Esophagus squamous epithelium (tissue), 5 donors: ENCODE measurements around the gene KIF18B. TPM values are rescaled to one million over a fixed set of nuclear protein-coding genes. Genes with fewer than 3 reads are reported as not detected.

Source experiments
- DNase-seq: peaks from one replicate; lab custom pipeline; 2025; lab: John Stamatoyannopoulos, UW
- H3K27ac ChIP-seq, 4 donors: fragments of 200-600 bp; sonication (generic); one replicate each; pipeline ENCODE4 v1.5.1; 2016 to 2019; ENCODE audit warnings: mild to moderate bottlenecking in 1 of 4
- H3K27me3 ChIP-seq, 4 donors: fragments of 200-600 bp; sonication (generic); 1 replicate in 3 of 4; 2 replicates in 1 of 4; pipeline versions ENCODE4 v1.5.1 to v1.6.0; 2017 to 2021; ENCODE audit warnings: antibody characterized with exemption in 1 of 4
- H3K36me3 ChIP-seq, 3 donors: fragments of 200-600 bp; sonication (generic); one replicate each; pipeline ENCODE4 v1.5.1; 2016 to 2019
- H3K4me1 ChIP-seq, 3 donors: fragments of 200-600 bp; sonication (generic); one replicate each; pipeline ENCODE4 v1.5.1; 2017 to 2019
- H3K4me3 ChIP-seq, 4 donors: fragments of 200-600 bp; sonication (generic); 1 replicate in 3 of 4; 2 replicates in 1 of 4; pipeline ENCODE4 v1.5.1; 2016 to 2019; ENCODE audit warnings: mild to moderate bottlenecking in 2 of 4, moderate library complexity in 1 of 4
- H3K9me3 ChIP-seq, 3 donors: fragments of 200-600 bp; sonication (generic); one replicate each; pipeline ENCODE4 v1.5.1; 2016 to 2019
- CTCF ChIP-seq, 6 experiments: fragments of 450-650 bp in 4 of 6; fragments of 200-600 bp in 2 of 6; sonication (generic) in 2 of 6; IDR thresholded peaks; one replicate each; pipeline ENCODE4 v1.5.1; 2016 to 2019; ENCODE audit warnings: antibody characterized with exemption in 6 of 6, mild to moderate bottlenecking in 4 of 6, moderate library complexity in 4 of 6
- POLR2A ChIP-seq, 4 donors: fragments of 450-650 bp; IDR thresholded peaks; one replicate each; pipeline ENCODE4 v1.6.1; 2017; ENCODE audit warnings: antibody characterized with exemption in 4 of 4, mild to moderate bottlenecking in 4 of 4, moderate library complexity in 3 of 4
- WGBS, 2 donors: methylation state at CpG; one replicate each; pipeline ENCODE4 v1.1.5; 2018; 5-methylcytosine and 5-hydroxymethylcytosine counted together
- intact Hi-C: fragments of 100-400 bp; cut with DNase I; formaldehyde crosslinking; loops from one replicate; pipeline ENCODE4 v1.15.0; 2022
- total RNA-seq, 4 donors: library from RNA; depleted of rRNA; stranded (reverse); fragments of >200 nt; gene quantifications; one replicate each; pipeline ENCODE4 v1.1.0, GENCODE V29; 2016
- donor health status: DM: yes; HTN: yes; CAD: no.

KIF18B gene
- total RNA-seq, 4 donors from 2014 or later: 3.3 to 11.1 (median 4.8) TPM

- DNase-seq: no peak
- H3K27me3 ChIP-seq: no peaks in the 10 kb centered on the region
- H3K4me3 ChIP-seq: no peak overlapping the region
- H3K9me3 ChIP-seq: no peaks in the 10 kb centered on the region
- intact Hi-C loops: no loop called here
- 83 to 100% methylated on average over 1 of the region's 1 CpG for WGBS, 2 donors
- peaks cover 0 to 6% (median 0%) of the 10 kb centered on the region in 3 donors for H3K4me1 ChIP-seq
- no peak for TF ChIP-seq POLR2A (IDR thresholded peaks at IDR 0.05)
- no peak for TF ChIP-seq CTCF (IDR thresholded peaks at IDR 0.05)
- peaks cover 16 to 87% (median 45%) of the 10 kb centered on the region in 3 donors for H3K36me3 ChIP-seq
- no peak overlapping the region for H3K27ac ChIP-seq
These were observed 60.6 kb downstream of the KIF18B start for GRCh38 chr17:44887016-44887415.

GRCh38 chr17:44884941-44885340 lies 62.6 kb downstream of the KIF18B start:
- WGBS, 2 donors: 91 to 96% methylated on average over 2 of the region's 2 CpGs
- Histone ChIP-seq H3K27ac (no peak overlapping the region), H3K36me3 (peaks cover 18 to 92% (median 55%) of the 10 kb centered on the region in 3 donors), H3K27me3 (no peaks in the 10 kb centered on the region), H3K4me3 (no peak overlapping the region), H3K9me3 (no peaks in the 10 kb centered on the region), H3K4me1 (peaks cover 0 to 6% (median 0%) of the 10 kb centered on the region in 3 donors)
- no peak for DNase-seq
- TF ChIP-seq CTCF (IDR thresholded peaks at IDR 0.05) (no peak), POLR2A (IDR thresholded peaks at IDR 0.05) (no peak)
- intact Hi-C loops: no loop called here

GRCh38 chr17:44881145-44881544 lies 66.4 kb downstream of the KIF18B start:
- intact Hi-C loops: no loop called here
- DNase-seq: no peak
- WGBS, 2 donors: 92 to 94% methylated on average over 4 of the region's 4 CpGs
- H3K27me3 ChIP-seq: no peaks in the 10 kb centered on the region
- no peak overlapping the region for H3K27ac ChIP-seq
- no peaks in the 10 kb centered on the region for H3K9me3 ChIP-seq
- H3K4me1 ChIP-seq: no peaks in the 10 kb centered on the region
- H3K4me3 ChIP-seq: no peak overlapping the region
- TF ChIP-seq CTCF (IDR thresholded peaks at IDR 0.05) (no peak), POLR2A (IDR thresholded peaks at IDR 0.05) (no peak)
- H3K36me3 ChIP-seq: peaks cover 21 to 99% (median 66%) of the 10 kb centered on the region in 3 donors

GRCh38 chr17:44880062-44880461 lies 67.5 kb downstream of the KIF18B start:
- WGBS, 2 donors: 89 to 100% methylated on average over 2 of the region's 2 CpGs
- H3K27me3 ChIP-seq: no peaks in the 10 kb centered on the region
- no peaks in the 10 kb centered on the region for H3K9me3 ChIP-seq
- no peak overlapping the region for H3K27ac ChIP-seq
- no peaks in the 10 kb centered on the region for H3K4me1 ChIP-seq
- no peak overlapping the region for H3K4me3 ChIP-seq
- TF ChIP-seq POLR2A (IDR thresholded peaks at IDR 0.05): no peak
- TF ChIP-seq CTCF (IDR thresholded peaks at IDR 0.05): no peak
- intact Hi-C loops: no loop called here
- peaks cover 32 to 99% (median 59%) of the 10 kb centered on the region in 3 donors for H3K36me3 ChIP-seq
- no peak for DNase-seq

GRCh38 chr17:44879376-44879775 lies 68.2 kb downstream of the KIF18B start:
- intact Hi-C loops: no loop called here
- Histone ChIP-seq H3K27ac (no peak overlapping the region), H3K27me3 (no peaks in the 10 kb centered on the region), H3K4me3 (no peak overlapping the region), H3K4me1 (no peaks in the 10 kb centered on the region), H3K9me3 (no peaks in the 10 kb centered on the region), H3K36me3 (peaks cover 32 to 99% (median 59%) of the 10 kb centered on the region in 3 donors)
- DNase-seq: no peak
- no peak for TF ChIP-seq POLR2A (IDR thresholded peaks at IDR 0.05)
- no peak for TF ChIP-seq CTCF (IDR thresholded peaks at IDR 0.05)
- 81 to 90% methylated on average over 2 to 4 of the region's 6 CpGs for WGBS, 2 donors
